ENCODE data around the gene MYOCD.

GRCh38 chr17:12738624-12739023, 72.9 kb downstream of the MYOCD start:
- TF ChIP-seq CTCF (optimal IDR thresholded peaks at IDR 0.05 in 1 of 3, IDR thresholded peaks at IDR 0.05 in 1 of 3, conservative IDR thresholded peaks at IDR 0.05 in 1 of 3; ENCODE audit: extremely low read depth in 1 of 3, insufficient read depth in 2 of 3, low read length in 3 of 3): no peak
- no peak for TF ChIP-seq EZH2 (IDR thresholded peaks at IDR 0.05; ENCODE audit: low read length)
